Kidney (tissue), 22 donors: Measurements from ENCODE around the gene TADA2B. TPM values are rescaled to one million over a fixed set of nuclear protein-coding genes. Genes with fewer than 3 reads are reported as not detected.

ENCODE experiments used
- DNase-seq, 5 donors: peaks; one replicate each; pipeline ENCODE4 v3.0.0-alpha.2; 2013 to 2020
- FAIRE-seq: peaks from 2 replicates; lab custom pipeline; 2012; peaks lifted over from hg19 to GRCh38; lab: Jason Lieb, UNC
- H3K27ac ChIP-seq, 2 donors: one replicate each; pipeline ENCODE4 v1.7.0; 2013; ENCODE audit warnings: low read depth in 2 of 2, low read length in 2 of 2, inconsistent platforms in 1 of 2
- H3K27me3 ChIP-seq: one replicate; pipeline ENCODE4 v1.7.1; 2013; ENCODE audit warnings: low read length, inconsistent platforms; ENCODE audit not compliant: control insufficient read depth, insufficient read depth
- H3K36me3 ChIP-seq, 3 donors: one replicate each; pipeline versions ENCODE4 v1.7.0 to v1.7.1; 2013; ENCODE audit warnings: low read length in 3 of 3, control low read depth in 1 of 3, inconsistent platforms in 1 of 3; ENCODE audit not compliant: insufficient read depth in 3 of 3, control insufficient read depth in 2 of 3
- H3K4me1 ChIP-seq, 3 donors: one replicate each; pipeline versions ENCODE4 v1.7.0 to v1.7.1; 2013; ENCODE audit warnings: low read length in 3 of 3, inconsistent platforms in 1 of 3, low read depth in 1 of 3; ENCODE audit not compliant: control insufficient read depth in 2 of 3, insufficient read depth in 2 of 3
- H3K4me3 ChIP-seq, 3 donors: one replicate each; pipeline versions ENCODE4 v1.7.0 to v1.8.1; 2013; ENCODE audit warnings: low read length in 3 of 3, control low read depth in 1 of 3, inconsistent platforms in 1 of 3
- H3K9ac ChIP-seq, 3 donors: one replicate each; pipeline versions ENCODE4 v1.7.0 to v1.7.1; 2013; ENCODE audit warnings: low read length in 3 of 3, control low read depth in 1 of 3, inconsistent platforms in 1 of 3
- H3K9me3 ChIP-seq, 3 donors: one replicate each; pipeline versions ENCODE4 v1.7.0 to v1.7.1; 2013; ENCODE audit warnings: low read length in 3 of 3, control low read depth in 1 of 3, inconsistent platforms in 1 of 3; ENCODE audit not compliant: control insufficient read depth in 2 of 3, insufficient read depth in 1 of 3
- CTCF ChIP-seq: IDR thresholded peaks from 3 replicates; pipeline ENCODE4 v1.5.1; 2012; ENCODE audit warnings: mild to moderate bottlenecking, moderate library complexity, borderline replicate concordance; ENCODE audit not compliant: insufficient read depth; ENCODE audit errors: extremely low read depth
- intact Hi-C: fragments of 100-400 bp; cut with DNase I; formaldehyde crosslinking; loops from one replicate; pipeline ENCODE4 v1.11.1; 2022
- long read RNA-seq, 10 donors: library from polyadenylated mRNA in 1 of 10; unstranded in 1 of 10; transcript quantifications; one replicate each; pipeline ENCODE4 v2.0.0 and lab custom pipeline, GENCODE V29; 2021 to 2026
- polyA plus RNA-seq: library from polyadenylated mRNA; stranded (reverse); fragments of 350-450 nt; fragmentation: Illumina TruSeq; extraction: RNeasy Lipid Tissue Mini Kit (QIAGEN cat#74804); gene quantifications from one replicate; pipeline ENCODE4 v1.2.3, GENCODE V29; 2014; ENCODE audit warnings: low read depth, low replicate concordance; ENCODE audit not compliant: insufficient read depth
- total RNA-seq: library from RNA; stranded (reverse); fragmentation: NEBNext Ultra II Directional; extraction: Animal tissue kit (Norgen Biotek cat#: 25700); gene quantifications from one replicate; pipeline ENCODE4 v1.2.1, GENCODE V29; 2021
- donor health status: control.
- donor health status: control.
- donor health status: control.
- donor health status: control.
- donor health status: control.
- donor health status: DM: yes; HTN: yes; CAD: no.
- donor health status: Normal renal cell carcinoma (clear cell type).

TADA2B gene
- total RNA-seq (30.5 TPM), polyA plus RNA-seq (14.2 TPM)
- long read RNA-seq, donor 1, full-length matches to known transcripts, result 19 of 19 reads
- long read RNA-seq, donor 1, partial matches to known transcripts, result 0 of 19 reads
- long read RNA-seq, donor 1, other reads (novel, unspliced or antisense), result 0 of 19 reads
- long read RNA-seq, donor 2, full-length matches to known transcripts, result 21 of 21 reads
- long read RNA-seq, donor 2, partial matches to known transcripts, result 0 of 21 reads
- long read RNA-seq, donor 2, other reads (novel, unspliced or antisense), result 0 of 21 reads
- long read RNA-seq, donor 3, full-length matches to known transcripts, result 22 of 22 reads
- long read RNA-seq, donor 3, partial matches to known transcripts, result 0 of 22 reads
- long read RNA-seq, donor 3, other reads (novel, unspliced or antisense), result 0 of 22 reads
- long read RNA-seq, donor 4, full-length matches to known transcripts, result 27 of 27 reads
- long read RNA-seq, donor 4, partial matches to known transcripts, result 0 of 27 reads
- long read RNA-seq, donor 4, other reads (novel, unspliced or antisense), result 0 of 27 reads
- long read RNA-seq, donor 5, partial matches to known transcripts, result 0 of 1 reads
- long read RNA-seq, donor 5, other reads (novel, unspliced or antisense), result 0 of 1 reads
- long read RNA-seq, donor 6, result 0 reads
- long read RNA-seq, donor 7, full-length matches to known transcripts, result 59 of 59 reads
- long read RNA-seq, donor 7, partial matches to known transcripts, result 0 of 59 reads
- long read RNA-seq, donor 7, other reads (novel, unspliced or antisense), result 0 of 59 reads
- long read RNA-seq, donor 8, full-length matches to known transcripts, result 15 of 15 reads
- long read RNA-seq, donor 8, partial matches to known transcripts, result 0 of 15 reads
- long read RNA-seq, donor 8, other reads (novel, unspliced or antisense), result 0 of 15 reads
- long read RNA-seq, donor 9, full-length matches to known transcripts, result 13 of 13 reads
- long read RNA-seq, donor 9, partial matches to known transcripts, result 0 of 13 reads
- long read RNA-seq, donor 9, other reads (novel, unspliced or antisense), result 0 of 13 reads
- long read RNA-seq, donor 10, full-length matches to known transcripts, result 16 of 16 reads
- long read RNA-seq, donor 10, partial matches to known transcripts, result 0 of 16 reads
- long read RNA-seq, donor 10, other reads (novel, unspliced or antisense), result 0 of 16 reads

GRCh38 chr4:7043284-7044136, at the start of gene TADA2B:
TSS of gene TADA2B (plus strand) at chr4:7043372. CDS start at chr4:7043580, 208 bp downstream.
- peak; percentile 34 to 90 (median 55) for DNase-seq
- Histone ChIP-seq H3K9ac (peak within 1 kb of the TSS; percentile 48 to 81 (median 74)), H3K27me3 (no peaks in the 10 kb centered on the region), H3K4me3 (peak within 1 kb of the TSS; percentile 75 to 94 (median 89)), H3K9me3 (no peaks in the 10 kb centered on the region), H3K4me1 (peaks cover 2 to 37% (median 25%) of the 10 kb centered on the region in 3 donors), H3K27ac (peak within 1 kb of the TSS; percentile 86 to 88), H3K36me3 (no peaks in the 10 kb centered on the region)
- FAIRE-seq, result no peak
- intact Hi-C loops, result no loop called here
- TF ChIP-seq CTCF, result no peak

- no peak overlapping the region for H3K9ac ChIP-seq
- peak in 1 of 5 donors; percentile 11 for DNase-seq
- no peak overlapping the region for H3K4me3 ChIP-seq
- no peaks in the 10 kb centered on the region for H3K9me3 ChIP-seq
- H3K27me3 ChIP-seq, result no peaks in the 10 kb centered on the region
- no peak for TF ChIP-seq CTCF
- H3K4me1 ChIP-seq, result peaks cover 0 to 23% (median 11%) of the 10 kb centered on the region in 3 donors
- H3K27ac ChIP-seq, result no peak overlapping the region
- no peak for FAIRE-seq
- intact Hi-C loops, result no loop called here
- H3K36me3 ChIP-seq, result peaks cover 3 to 42% (median 22%) of the 10 kb centered on the region in 3 donors
Observed at GRCh38 chr4:6996481-6996880, 46.7 kb upstream of the TADA2B start.
